DMS153 treated with DMSO at 0.1 percent for 48 hours (cell line): Measurements from ENCODE around the gene LSR.
"Not testable (repeated sequence)": the region's sequence is repeated elsewhere in the genome, so short reads cannot be mapped to it uniquely, and the experiment has no call there.

ENCODE experiments used
- DNase-seq: peaks from one replicate; lab custom pipeline; 2025; ENCODE audit not compliant: unreplicated experiment; lab: John Stamatoyannopoulos, UW

Gene LSR

GRCh38 chr19:35216833-35217648 is 31.8 kb upstream of the LSR start:
- no peak for DNase-seq

GRCh38 chr19:35217649-35217990 is 31.2 kb upstream of the LSR start:
- no peak for DNase-seq

GRCh38 chr19:35219008-35219407 is 29.8 kb upstream of the LSR start:
- no peak for DNase-seq

- DNase-seq: no peak
Measured at GRCh38 chr19:35220315-35220921, 28.4 kb upstream of the LSR start.

GRCh38 chr19:35220973-35221590 is 27.7 kb upstream of the LSR start:
- not testable (repeated sequence) for DNase-seq

GRCh38 chr19:35222373-35223015 is 26.3 kb upstream of the LSR start:
- no peak for DNase-seq

- no peak for DNase-seq
Measured at GRCh38 chr19:35223084-35223790, 25.6 kb upstream of the LSR start.

- no peak for DNase-seq
Measured at GRCh38 chr19:35223862-35224505, 24.8 kb upstream of the LSR start.

GRCh38 chr19:35224681-35225571 is 23.9 kb upstream of the LSR start:
- DNase-seq: no peak

- DNase-seq: no peak
Measured at GRCh38 chr19:35225951-35226350, 22.9 kb upstream of the LSR start.

GRCh38 chr19:35226748-35227147 is 22.1 kb upstream of the LSR start:
- no peak for DNase-seq

- no peak for DNase-seq
Measured at GRCh38 chr19:35228177-35228930, 20.4 kb upstream of the LSR start, which contains the start of gene FAM187B. TSS of gene FAM187B (minus strand) at chr19:35228739. CDS start at chr19:35228680, 59 bp downstream.

GRCh38 chr19:35229601-35230000 is 19.2 kb upstream of the LSR start:
- no peak for DNase-seq

- DNase-seq: no peak
Measured at GRCh38 chr19:35231956-35232645, 16.7 kb upstream of the LSR start.

- DNase-seq: no peak
Measured at GRCh38 chr19:35232912-35233311, 15.9 kb upstream of the LSR start.

GRCh38 chr19:35236638-35237400 is 12.0 kb upstream of the LSR start:
- DNase-seq: no peak

- DNase-seq: not testable (repeated sequence)
Measured at GRCh38 chr19:35239597-35239996, 9.2 kb upstream of the LSR start.

GRCh38 chr19:35240327-35240726 is 8.5 kb upstream of the LSR start:
- no peak for DNase-seq
